ENCODE data around the gene BCCIP.

BCCIP gene

GRCh38 chr10:125822878-125823662, at the start of gene BCCIP, which contains the start of gene UROS:
Gene BCCIP, plus strand, starts transcription at chr10:125823546. Its CDS starts 12 bp downstream, at chr10:125823558.
Gene UROS, minus strand, starts transcription at chr10:125823258. Its CDS starts 6,759 bp downstream, at chr10:125816499.
- DNase-seq (ENCODE audit: low spot score) = peak; percentile 96
- TF ChIP-seq CTCF (IDR thresholded peaks at IDR 0.05; ENCODE audit: extremely low read depth, missing control alignments) = no peak

- no peak for DNase-seq (ENCODE audit: low spot score)
- TF ChIP-seq CTCF (IDR thresholded peaks at IDR 0.05; ENCODE audit: extremely low read depth, missing control alignments) = no peak
These were observed 49.4 kb upstream of the BCCIP start for GRCh38 chr10:125773687-125774543.

DNA sequence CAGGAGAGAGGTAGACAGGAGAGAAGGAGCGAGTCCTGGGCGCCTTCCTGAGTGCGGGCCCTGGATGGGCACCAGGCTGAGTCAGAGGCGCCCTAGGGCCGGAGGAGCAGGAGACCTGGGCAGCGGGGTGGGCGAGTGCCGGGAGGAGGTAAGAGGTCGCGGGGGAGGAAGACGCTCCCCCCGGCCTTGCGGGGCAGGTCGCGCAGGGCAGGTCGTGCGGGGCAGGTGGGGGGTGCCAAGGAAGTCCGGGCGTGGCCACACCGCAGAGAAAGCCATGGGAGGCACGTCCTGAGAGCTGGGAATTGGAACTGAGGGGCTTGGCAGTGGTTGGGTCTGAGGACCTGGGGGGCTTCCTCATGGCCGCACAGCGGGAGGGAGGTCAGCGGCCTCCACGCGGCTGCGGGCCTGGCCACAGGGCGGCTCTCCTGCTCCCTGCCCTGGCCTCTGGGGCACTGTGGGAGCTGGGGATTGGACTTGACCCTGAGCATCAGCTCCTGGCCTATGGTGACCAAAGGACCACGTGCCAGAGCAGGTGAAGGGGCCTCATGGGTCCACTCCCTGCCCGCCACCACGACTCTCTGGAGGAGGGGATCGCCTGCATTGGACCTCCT, 48.7 kb upstream of the BCCIP start:
- no peak for TF ChIP-seq CTCF (IDR thresholded peaks at IDR 0.05; ENCODE audit: extremely low read depth, missing control alignments)
- no peak for DNase-seq (ENCODE audit: low spot score)

- no peak for TF ChIP-seq CTCF (IDR thresholded peaks at IDR 0.05; ENCODE audit: extremely low read depth, missing control alignments)
- no peak for DNase-seq (ENCODE audit: low spot score)
These were observed 47.7 kb upstream of the BCCIP start, which contains the start of gene MMP21 for GRCh38 chr10:125775491-125776106. Gene MMP21, minus strand, starts transcription at chr10:125775821. Its CDS starts 0 bp downstream, at chr10:125775821.

DNA sequence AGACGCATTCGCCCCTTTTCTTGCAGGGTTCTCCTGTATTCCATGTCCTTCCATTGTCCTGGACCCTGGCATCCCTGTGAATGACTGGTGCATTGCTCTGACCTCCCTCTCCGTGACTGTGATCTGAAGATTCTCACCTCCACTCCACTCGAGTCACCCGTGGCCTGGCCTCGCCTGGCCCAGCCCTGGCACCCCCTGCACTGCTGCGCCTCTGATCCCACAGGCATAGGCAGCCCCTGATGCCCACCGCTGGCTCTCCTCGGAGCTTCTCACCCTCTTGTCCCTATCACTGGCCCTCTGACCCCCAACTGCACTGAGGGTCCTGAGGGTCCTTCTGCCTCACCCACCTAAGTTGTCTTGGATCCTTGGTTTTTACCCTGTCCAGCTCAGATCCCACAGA, 45.5 kb upstream of the BCCIP start:
- no peak for TF ChIP-seq CTCF (IDR thresholded peaks at IDR 0.05; ENCODE audit: extremely low read depth, missing control alignments)

DNA sequence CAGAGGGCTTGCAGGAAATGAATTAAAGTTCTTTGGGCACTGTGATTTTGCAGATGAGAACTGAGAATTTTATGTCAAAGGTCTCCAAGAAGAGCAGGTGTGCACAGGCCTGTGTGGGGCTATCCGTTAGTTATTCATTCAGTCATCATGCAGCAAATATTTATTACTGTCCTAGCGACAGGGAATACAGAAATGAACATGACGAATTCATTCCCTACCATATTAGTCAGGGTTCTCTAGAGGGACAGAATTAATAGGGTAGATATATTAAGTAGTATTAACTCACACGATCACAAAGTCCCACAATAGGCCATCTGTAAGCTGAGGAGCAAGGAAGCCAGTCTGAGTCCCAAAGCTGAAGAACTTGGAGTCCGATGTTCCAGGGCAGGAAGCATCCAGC, 44.8 kb upstream of the BCCIP start:
- no peak for DNase-seq (ENCODE audit: low spot score)

More for the DNA sequence above, 45.5 kb upstream of the BCCIP start:
- DNase-seq (ENCODE audit: low spot score) = no peak

More for the DNA sequence above, 44.8 kb upstream of the BCCIP start:
- TF ChIP-seq CTCF (IDR thresholded peaks at IDR 0.05; ENCODE audit: extremely low read depth, missing control alignments) = no peak

All from GM20000 (cell line).